Fibroblast of upper back skin (primary cell): ENCODE results near the gene GSPT1.
A peak's percentile ranks its signal among the peaks of the same experiment; 100 is the strongest.
"Not testable (repeated sequence)": the region's sequence is repeated elsewhere in the genome, so short reads cannot be mapped to it uniquely, and the experiment has no call there.

Source experiments
- DNase-seq: peaks from one replicate; pipeline ENCODE4 v3.0.0-alpha.2; 2013

GSPT1 gene

GRCh38 chr16:11852092-11852809 is 63.5 kb downstream of the GSPT1 start:
- DNase-seq = peak; percentile 19

GRCh38 chr16:11851294-11852091 is 64.3 kb downstream of the GSPT1 start, which contains the start of gene RSL1D1:
Gene RSL1D1, minus strand, starts transcription at chr16:11851542. Its CDS starts 30 bp downstream, at chr16:11851512.
- peak; percentile 91 for DNase-seq

GRCh38 chr16:11848842-11849241 is 66.9 kb downstream of the GSPT1 start:
- peak; percentile 24 for DNase-seq

- no peak for DNase-seq
Observed at GRCh38 chr16:11844499-11844898, 71.3 kb downstream of the GSPT1 start.

GRCh38 chr16:11843861-11844260 is 71.9 kb downstream of the GSPT1 start:
- no peak for DNase-seq

- no peak for DNase-seq
Observed at GRCh38 chr16:11843206-11843605, 72.5 kb downstream of the GSPT1 start.

- DNase-seq = no peak
Observed at GRCh38 chr16:11841026-11841425, 74.7 kb downstream of the GSPT1 start.

- DNase-seq = peak; percentile 96
Observed at GRCh38 chr16:11836650-11837244, 79.0 kb downstream of the GSPT1 start.

GRCh38 chr16:11835891-11836649 is 79.7 kb downstream of the GSPT1 start:
- peak; percentile 92 for DNase-seq

GRCh38 chr16:11835309-11835708 is 80.4 kb downstream of the GSPT1 start:
- no peak for DNase-seq

- peak; percentile 77 for DNase-seq
Observed at GRCh38 chr16:11833951-11834695, 81.6 kb downstream of the GSPT1 start.

- no peak for DNase-seq
Observed at GRCh38 chr16:11828696-11829095, 87.1 kb downstream of the GSPT1 start.

GRCh38 chr16:11825520-11826165 is 90.1 kb downstream of the GSPT1 start:
- not testable (repeated sequence) for DNase-seq

GRCh38 chr16:11824362-11824761 is 91.4 kb downstream of the GSPT1 start:
- DNase-seq = no peak

- DNase-seq = not testable (repeated sequence)
Observed at GRCh38 chr16:11823645-11824044, 92.1 kb downstream of the GSPT1 start.

GRCh38 chr16:11819798-11820197 is 96.0 kb downstream of the GSPT1 start:
- DNase-seq = no peak

GRCh38 chr16:11818970-11819369 is 96.8 kb downstream of the GSPT1 start:
- not testable (repeated sequence) for DNase-seq
